Endothelial cell of umbilical vein (primary cell): ENCODE measurements around the gene KCTD14.

Source experiments
- CTCF ChIP-seq, 2 donors: IDR thresholded peaks; 1 replicate in 1 of 2; 2 replicates in 1 of 2; pipeline ENCODE4 v1.5.1; 2011; ENCODE audit warnings: low read length in 2 of 2, mild to moderate bottlenecking in 2 of 2, moderate library complexity in 2 of 2, control low read depth in 1 of 2, inconsistent platforms in 1 of 2, low read depth in 1 of 2; ENCODE audit not compliant: insufficient read depth in 1 of 2; ENCODE audit errors: extremely low read depth in 1 of 2
- EZH2 ChIP-seq: IDR thresholded peaks from 2 replicates; pipeline ENCODE4 v1.6.1; 2012; ENCODE audit warnings: borderline replicate concordance, low read depth, mild to moderate bottlenecking, moderate library complexity, low read length, inconsistent platforms; ENCODE audit not compliant: severe bottlenecking
- FOS ChIP-seq: IDR thresholded peaks from 2 replicates; pipeline ENCODE4 v1.6.1; 2011; ENCODE audit warnings: mild to moderate bottlenecking, low read length, moderate library complexity, borderline replicate concordance; ENCODE audit not compliant: insufficient read depth
- GATA2 ChIP-seq: IDR thresholded peaks from 2 replicates; pipeline ENCODE4 v1.7.0; 2011; ENCODE audit warnings: low read depth, mild to moderate bottlenecking, moderate library complexity, mixed read lengths, low read length; ENCODE audit not compliant: insufficient read length, insufficient read depth
- JUN ChIP-seq: IDR thresholded peaks from 2 replicates; pipeline ENCODE4 v1.6.1; 2011; ENCODE audit warnings: borderline replicate concordance, low read depth; ENCODE audit not compliant: insufficient read length, insufficient read depth
- MAX ChIP-seq: IDR thresholded peaks from 2 replicates; pipeline ENCODE4 v1.6.1; 2011; ENCODE audit not compliant: insufficient read depth, insufficient read length
- POLR2A ChIP-seq: IDR thresholded peaks from 2 replicates; pipeline ENCODE4 v1.6.1; 2012; ENCODE audit warnings: low read depth, mild to moderate bottlenecking, control low read depth, low read length
- POLR2AphosphoS5 ChIP-seq: IDR thresholded peaks from 2 replicates; pipeline ENCODE4 v1.6.1; 2012; ENCODE audit warnings: low read depth, mild to moderate bottlenecking, control low read depth, low read length, moderate library complexity; ENCODE audit not compliant: insufficient read depth

GRCh38 chr11:78015878-78016277, 7.2 kb downstream of the KCTD14 start:
- no peak for TF ChIP-seq POLR2AphosphoS5
- TF ChIP-seq POLR2A, result no peak
- TF ChIP-seq CTCF (IDR thresholded peaks at IDR 0.05; ENCODE audit: extremely low read depth in 1 of 2, insufficient read depth in 1 of 2, low read depth in 1 of 2, low read length in 2 of 2), result no peak
- no peak for TF ChIP-seq GATA2
- no peak for TF ChIP-seq EZH2
- TF ChIP-seq MAX, result no peak
- no peak for TF ChIP-seq FOS
- TF ChIP-seq JUN, result no peak
